GM23248 (cell line): ENCODE measurements around the gene FKBP15. TPM values are rescaled to one million over a fixed set of nuclear protein-coding genes. Genes with fewer than 3 reads are reported as not detected.

Experiments used
- DNase-seq: peaks from one replicate; pipeline ENCODE4 v3.0.0-alpha.2; 2015
- H2AFZ ChIP-seq: fragments of 200-600 bp; sonication (generic); 2 replicates; pipeline ENCODE4 v1.6.1; 2016; ENCODE audit warnings: antibody characterized with exemption
- H3F3A ChIP-seq: fragments of 200-600 bp; sonication (generic); 2 replicates; pipeline ENCODE4 v1.6.1; 2016; ENCODE audit warnings: mild to moderate bottlenecking, antibody characterized with exemption, mixed run types; ENCODE audit not compliant: insufficient read depth
- H3K27ac ChIP-seq: fragments of 200-600 bp; sonication (generic); 2 replicates; pipeline ENCODE4 v1.5.1; 2016; ENCODE audit warnings: mild to moderate bottlenecking
- H3K27me3 ChIP-seq: fragments of 200-600 bp; sonication (generic); replicated peaks from 2 replicates; pipeline ENCODE4 v1.6.1; 2016; ENCODE audit warnings: mild to moderate bottlenecking; ENCODE audit not compliant: insufficient read depth
- H3K36me3 ChIP-seq: fragments of 200-600 bp; sonication (generic); 2 replicates; pipeline ENCODE4 v1.6.1; 2016; ENCODE audit warnings: low read depth, mild to moderate bottlenecking
- H3K4me1 ChIP-seq: fragments of 200-600 bp; sonication (generic); 2 replicates; pipeline ENCODE4 v1.6.1; 2016; ENCODE audit warnings: mild to moderate bottlenecking; ENCODE audit not compliant: insufficient read depth
- H3K4me2 ChIP-seq: fragments of 200-600 bp; sonication (generic); one replicate; pipeline ENCODE4 v1.6.1; 2016; ENCODE audit warnings: mild to moderate bottlenecking; ENCODE audit not compliant: unreplicated experiment
- H3K4me3 ChIP-seq: fragments of 200-600 bp; sonication (generic); 2 replicates; pipeline ENCODE4 v1.5.1; 2016; ENCODE audit warnings: mild to moderate bottlenecking
- H3K79me2 ChIP-seq: fragments of 200-600 bp; sonication (generic); 2 replicates; pipeline ENCODE4 v1.6.1; 2016; ENCODE audit warnings: mild to moderate bottlenecking; ENCODE audit not compliant: insufficient read depth
- H3K9ac ChIP-seq: fragments of 200-600 bp; sonication (generic); 2 replicates; pipeline ENCODE4 v1.6.1; 2016; ENCODE audit warnings: mild to moderate bottlenecking
- H3K9me2 ChIP-seq: fragments of 200-600 bp; sonication (generic); 2 replicates; pipeline ENCODE4 v1.6.1; 2016; ENCODE audit warnings: mixed run types, mild to moderate bottlenecking, moderate library complexity; ENCODE audit not compliant: insufficient read depth
- H3K9me3 ChIP-seq: fragments of 200-600 bp; sonication (generic); one replicate; pipeline ENCODE4 v1.6.1; 2017; ENCODE audit warnings: low read depth
- H4K20me1 ChIP-seq: fragments of 200-600 bp; sonication (generic); 2 replicates; pipeline ENCODE4 v1.6.0; 2016; ENCODE audit not compliant: insufficient read depth
- EZH2 ChIP-seq: fragments of 200-600 bp; sonication (generic); IDR thresholded peaks from 2 replicates; pipeline ENCODE4 v1.6.1; 2018; ENCODE audit warnings: antibody characterized with exemption, mild to moderate bottlenecking; ENCODE audit not compliant: insufficient read depth, poor library complexity, severe bottlenecking
- EZH2phosphoT487 ChIP-seq: fragments of 200-600 bp; sonication (generic); IDR thresholded peaks from 2 replicates; pipeline ENCODE4 v1.6.1; 2018; ENCODE audit warnings: antibody characterized with exemption, moderate library complexity, mild to moderate bottlenecking, low read depth; ENCODE audit not compliant: insufficient read depth
- WGBS, 2 experiments: methylation state at CpG; one replicate each; pipeline ENCODE4 v1.1.6; 2015 to 2017; ENCODE audit warnings: low lambda C conversion rate in 2 of 2, low coverage in 1 of 2; ENCODE audit errors: missing lambda C conversion rate in 2 of 2; 5-methylcytosine and 5-hydroxymethylcytosine counted together
- in situ Hi-C: fragments of 300-500 bp; cut with MboI; formaldehyde crosslinking; loops from 2 replicates; pipeline ENCODE4 v1.15.0; 2020
- polyA plus RNA-seq: library from polyadenylated mRNA; unstranded; fragments of >200 nt; fragmentation: Nextera tagmentation; extraction: Ambion mirVana; gene quantifications from 2 replicates; pipeline ENCODE4 v1.2.1, GENCODE V29; 2016
- total RNA-seq: library from RNA; depleted of rRNA; stranded (reverse); fragments of >200 nt; shearing (Covaris generic); gene quantifications from 2 replicates; pipeline ENCODE4 v1.2.3, GENCODE V29; 2014

Gene FKBP15
- total and polyA plus RNA-seq, 2 experiments from 2014 or later: 17.8 to 23.1 TPM

GRCh38 chr9:113185271-113185670 is 35.8 kb downstream of the FKBP15 start:
- Histone ChIP-seq H3K4me1 (peaks cover 36% of the 10 kb centered on the region), H3K79me2 (no peaks in the 10 kb centered on the region), H3K27me3 (no peaks in the 10 kb centered on the region), H3K9ac (0 out of 2 replicates have a peak overlapping the region, but pooled peaks have one; percentile 22), H2AFZ (no peak overlapping the region), H3K4me3 (no peak overlapping the region), H3F3A (peaks cover 23% of the 10 kb centered on the region), H4K20me1 (no peaks in the 10 kb centered on the region), H3K9me2 (no peaks in the 10 kb centered on the region), H3K27ac (peak overlapping the region; percentile 48; the same call in 1 of the 2 replicates), H3K9me3 (no peaks in the 10 kb centered on the region), H3K4me2 (no peak overlapping the region), H3K36me3 (peaks cover 58% of the 10 kb centered on the region)
- 97 to 98% methylated on average over 4 of the region's 4 CpGs for WGBS, 2 experiments
- TF ChIP-seq EZH2phosphoT487 (no peak), EZH2 (no peak)
- in situ Hi-C loops: no loop called here
- DNase-seq: peak; percentile 19

- H3K9me3 ChIP-seq: no peaks in the 10 kb centered on the region
- H3K79me2 ChIP-seq: no peaks in the 10 kb centered on the region
- peaks cover 36% of the 10 kb centered on the region for H3K4me1 ChIP-seq
- peak; percentile 73 for DNase-seq
- H3K9ac ChIP-seq: peak overlapping the region; percentile 22; the same call in 1 of the 2 replicates
- 45 to 53% methylated on average over 2 of the region's 2 CpGs for WGBS, 2 experiments
- H3K4me3 ChIP-seq: no peak overlapping the region
- no peak overlapping the region for H2AFZ ChIP-seq
- H3K27ac ChIP-seq: peak overlapping the region; percentile 48
- H3K4me2 ChIP-seq: no peak overlapping the region
- no peak for TF ChIP-seq EZH2phosphoT487
- TF ChIP-seq EZH2: no peak
- no peaks in the 10 kb centered on the region for H4K20me1 ChIP-seq
- H3F3A ChIP-seq: peaks cover 28% of the 10 kb centered on the region
- in situ Hi-C loops: no loop called here
- no peaks in the 10 kb centered on the region for H3K9me2 ChIP-seq
- H3K27me3 ChIP-seq: no peaks in the 10 kb centered on the region
- peaks cover 58% of the 10 kb centered on the region for H3K36me3 ChIP-seq
Observed at GRCh38 chr9:113184539-113184938, 36.5 kb downstream of the FKBP15 start.

- no peak for DNase-seq
- Histone ChIP-seq H3F3A (peaks cover 30% of the 10 kb centered on the region), H3K4me1 (peaks cover 37% of the 10 kb centered on the region), H3K4me2 (no peak overlapping the region), H2AFZ (no peak overlapping the region), H3K79me2 (no peaks in the 10 kb centered on the region), H3K27ac (no peak overlapping the region), H3K4me3 (no peak overlapping the region), H3K36me3 (peaks cover 58% of the 10 kb centered on the region), H4K20me1 (no peaks in the 10 kb centered on the region), H3K9me2 (no peaks in the 10 kb centered on the region), H3K9ac (no peak overlapping the region), H3K27me3 (no peaks in the 10 kb centered on the region), H3K9me3 (no peaks in the 10 kb centered on the region)
- in situ Hi-C loops: no loop called here
- WGBS, 2 experiments: 97 to 100% methylated on average over 2 of the region's 2 CpGs
- TF ChIP-seq EZH2phosphoT487 (no peak), EZH2 (no peak)
Observed at GRCh38 chr9:113183956-113184488, 37.1 kb downstream of the FKBP15 start.

- H3K79me2 ChIP-seq: no peaks in the 10 kb centered on the region
Observed at GRCh38 chr9:113181165-113181564, 39.9 kb downstream of the FKBP15 start.

More at GRCh38 chr9:113181165-113181564, 39.9 kb downstream of the FKBP15 start:
- no peak for TF ChIP-seq EZH2phosphoT487
- no peak for TF ChIP-seq EZH2
- Histone ChIP-seq H4K20me1 (no peaks in the 10 kb centered on the region), H3K9me3 (no peaks in the 10 kb centered on the region), H3K4me1 (peaks cover 33% of the 10 kb centered on the region), H3F3A (peaks cover 27% of the 10 kb centered on the region), H3K4me3 (no peak overlapping the region), H2AFZ (no peak overlapping the region), H3K27me3 (no peaks in the 10 kb centered on the region), H3K36me3 (peaks cover 59% of the 10 kb centered on the region), H3K9me2 (no peaks in the 10 kb centered on the region), H3K27ac (no peak overlapping the region), H3K9ac (no peak overlapping the region), H3K4me2 (no peak overlapping the region)
- in situ Hi-C loops: no loop called here
- DNase-seq: no peak
